K562 treated with DMSO at 1 percent for 48 hours (cell line): ENCODE results near the gene ZNF433. TPM values are rescaled to one million over a fixed set of nuclear protein-coding genes. Genes with fewer than 3 reads are reported as not detected.

ENCODE experiments used
- total RNA-seq: library from RNA; unstranded; fragments of 300-600 nt; gene quantifications from 2 replicates; pipeline ENCODE4 v1.2.3, GENCODE V29; 2022; ENCODE audit warnings: low replicate concordance; ENCODE audit errors: extremely low read depth

The ZNF433 gene
- not detected in 2 replicates for total RNA-seq

GRCh38 chr19:12035220-12036172 lies at the start of gene ZNF433:
Gene ZNF433, minus strand, starts transcription at chr19:12035679. Its CDS starts 140 bp downstream, at chr19:12035539.

GRCh38 chr19:12064590-12065538 lies 29.4 kb upstream of the ZNF433 start, which contains the start of gene ZNF844:
Gene ZNF844, plus strand, starts transcription at chr19:12064731. Its CDS starts 143 bp downstream, at chr19:12064874.

GRCh38 chr19:12052497-12053169 lies 17.2 kb upstream of the ZNF433 start, which contains the start of gene ZNF878:
Gene ZNF878, minus strand, starts transcription at chr19:12052961. Its CDS starts 160 bp downstream, at chr19:12052801.

GRCh38 chr19:11964858-11965645 lies 70.4 kb downstream of the ZNF433 start, which contains the start of gene ZNF763:
Gene ZNF763, plus strand, starts transcription at chr19:11965040. Its CDS starts 169 bp downstream, at chr19:11965209.

Other genes starting within 250 kb of the ZNF433 start
- gene ZNF491, start 237.2 kb downstream of the ZNF433 start, total RNA-seq: not detected in 2 replicates
- not detected in 2 replicates for gene ZNF440, start 221.4 kb downstream of the ZNF433 start, total RNA-seq
- not detected in 2 replicates for gene ZNF439, start 187.0 kb downstream of the ZNF433 start, total RNA-seq
- gene ZNF69, start 147.9 kb downstream of the ZNF433 start, total RNA-seq: not detected in 2 replicates
- gene ZNF700, start 110.6 kb downstream of the ZNF433 start, total RNA-seq: not detected in 2 replicates
- gene ZNF763, start 70.6 kb downstream of the ZNF433 start, total RNA-seq: not detected in 2 replicates
- gene ZNF878, start 17.3 kb upstream of the ZNF433 start, total RNA-seq: not detected in 2 replicates
- not detected in 2 replicates for gene ZNF844, start 29.1 kb upstream of the ZNF433 start, total RNA-seq
- not detected in 2 replicates for gene ZNF20, start 104.7 kb upstream of the ZNF433 start, total RNA-seq
- gene ZNF625, start 121.1 kb upstream of the ZNF433 start, total RNA-seq: not detected in 2 replicates
- gene ZNF136, start 127.4 kb upstream of the ZNF433 start, total RNA-seq: not detected in 2 replicates